Activated naive CD4-positive, alpha-beta T cell treated with Interleukin-2 at 50 U/mL for 16 hours (primary cell): ENCODE results near the gene UBE2QL1.

Source experiments
- DNase-seq: peaks from one replicate; pipeline ENCODE4 v3.0.0-alpha.2; 2020

Gene UBE2QL1

DNA sequence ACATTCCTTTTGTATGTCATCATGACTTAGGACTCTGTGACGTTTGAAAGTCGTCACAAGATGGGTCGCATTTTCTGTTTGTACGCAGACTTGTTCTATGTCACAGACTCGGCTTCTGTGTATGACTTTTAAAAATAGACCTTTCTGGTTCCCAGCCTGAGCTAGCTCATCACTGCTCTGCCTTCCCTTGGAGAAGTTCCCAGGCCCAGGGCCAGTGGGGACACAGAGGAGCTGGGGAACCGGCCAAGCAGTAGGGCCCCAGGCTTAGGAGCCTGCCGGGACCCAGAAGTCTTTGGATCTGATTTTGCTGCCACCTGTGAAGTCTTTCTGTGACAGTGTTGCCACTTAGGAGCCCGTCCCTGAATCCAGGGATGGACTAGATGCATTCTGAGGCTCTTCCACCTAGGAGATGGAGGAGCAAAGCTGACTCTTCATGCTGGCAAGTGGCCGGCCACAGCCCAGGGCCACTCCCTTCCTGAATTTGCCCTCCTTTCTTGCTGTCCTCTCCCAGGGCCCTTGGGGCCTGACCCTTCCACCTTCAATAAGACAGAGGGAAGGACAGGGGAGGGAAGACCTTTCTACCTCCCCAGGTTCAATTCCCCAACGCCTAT, 18.1 kb upstream of the UBE2QL1 start:
- DNase-seq, result no peak

DNA sequence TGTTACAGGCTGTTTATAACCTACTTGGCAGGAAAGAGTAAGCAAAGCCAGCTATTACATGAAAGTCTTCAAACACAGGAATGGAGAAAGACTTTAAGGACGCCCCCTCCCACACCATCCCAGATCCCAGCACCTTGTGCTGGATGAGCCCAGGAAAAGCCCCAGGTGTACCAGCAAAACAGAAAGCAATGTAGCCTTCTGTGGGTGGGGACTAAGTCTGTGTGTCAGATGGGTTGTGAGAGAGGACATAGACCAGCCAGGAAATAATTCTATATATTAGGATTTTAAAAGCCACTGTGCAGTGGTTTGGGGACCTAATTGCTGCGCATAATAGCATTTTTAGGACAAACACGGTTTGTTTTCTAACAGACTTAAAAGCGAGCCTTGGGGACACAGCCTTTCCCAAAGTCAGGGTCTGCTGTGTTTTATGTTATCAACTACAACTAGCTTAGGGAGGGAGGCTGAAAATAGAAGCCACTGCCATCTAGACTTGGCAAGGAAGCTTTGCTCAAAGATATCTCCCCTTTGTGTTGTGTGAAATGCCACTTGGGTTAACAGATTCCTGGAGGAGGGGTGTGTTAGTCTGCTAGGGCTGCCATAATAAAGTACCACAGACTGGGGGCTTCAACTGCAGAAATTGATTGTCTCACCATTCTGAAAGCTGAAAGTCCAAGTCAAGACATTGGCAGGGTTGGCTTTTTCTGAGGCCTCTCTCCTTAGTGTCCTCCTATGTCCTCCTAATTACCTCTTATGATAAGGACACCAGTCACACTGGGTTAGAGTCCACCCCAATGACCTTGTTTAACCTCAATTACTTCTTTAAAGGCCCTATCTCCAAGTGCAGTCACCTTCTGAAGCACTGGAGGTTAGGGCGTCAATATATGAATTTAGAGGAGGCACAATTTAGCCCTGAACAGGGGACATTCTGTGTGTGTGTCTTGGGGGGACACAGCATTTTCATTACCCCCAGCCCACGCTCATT, 17.2 kb upstream of the UBE2QL1 start:
- no peak for DNase-seq

DNA sequence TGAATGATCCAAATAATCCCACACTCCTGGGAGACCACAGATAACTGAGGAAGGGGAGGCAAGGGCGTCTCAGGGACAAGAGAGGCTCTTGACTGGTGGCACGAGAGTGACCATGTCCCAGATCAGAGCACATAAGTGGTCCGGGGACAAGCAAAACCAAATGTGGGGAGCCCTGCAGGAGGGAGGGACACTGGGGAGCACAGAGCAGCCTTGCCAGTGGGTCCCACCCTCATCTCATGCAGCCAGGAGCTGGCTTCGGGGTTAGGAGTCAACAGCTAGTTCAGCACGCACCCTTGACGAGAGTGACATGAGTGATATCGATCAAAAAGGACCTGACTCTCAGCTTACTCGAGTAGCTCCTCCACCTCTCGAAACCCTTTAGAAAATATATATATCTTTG, 16.5 kb upstream of the UBE2QL1 start:
- DNase-seq, result no peak

DNA sequence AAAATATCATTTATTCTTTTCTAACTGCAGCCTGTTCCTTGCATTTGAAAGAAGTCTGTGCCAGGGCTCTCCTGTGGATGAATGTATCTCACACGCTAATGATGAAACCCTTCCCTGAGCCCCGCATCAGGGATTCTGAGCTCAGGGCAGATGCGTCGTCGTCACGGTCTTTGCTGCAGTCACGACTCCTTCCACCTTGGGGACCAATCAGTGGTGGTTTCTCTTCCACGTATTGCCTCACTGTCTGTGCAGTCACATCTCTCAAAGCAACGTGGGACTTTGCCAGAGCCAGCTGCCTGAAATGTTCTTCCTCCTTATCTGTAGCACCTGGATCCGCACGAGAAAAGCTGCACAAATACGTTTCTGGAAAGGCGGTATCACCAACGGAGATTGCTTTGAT, 13.9 kb upstream of the UBE2QL1 start:
- DNase-seq, result no peak

DNA sequence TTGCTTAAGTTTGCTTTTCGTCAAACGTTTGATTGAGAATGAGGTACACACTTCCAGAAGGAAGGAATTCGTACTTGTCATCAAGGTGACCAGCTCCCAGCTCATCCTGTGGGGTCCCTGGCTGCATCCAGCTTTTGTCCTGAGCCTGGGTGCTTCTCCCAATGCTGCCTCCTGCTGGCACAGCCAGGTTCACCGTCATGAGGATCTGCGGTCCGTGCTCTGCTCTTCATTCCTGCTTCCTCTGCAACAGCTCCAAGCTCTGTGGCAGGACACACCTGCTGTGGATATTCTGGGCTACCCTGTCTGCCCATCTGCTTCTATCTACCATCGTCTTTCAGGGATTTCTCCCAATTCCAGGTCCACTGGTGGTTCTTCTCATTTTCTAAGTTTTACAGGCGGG, 13.3 kb upstream of the UBE2QL1 start:
- no peak for DNase-seq

DNA sequence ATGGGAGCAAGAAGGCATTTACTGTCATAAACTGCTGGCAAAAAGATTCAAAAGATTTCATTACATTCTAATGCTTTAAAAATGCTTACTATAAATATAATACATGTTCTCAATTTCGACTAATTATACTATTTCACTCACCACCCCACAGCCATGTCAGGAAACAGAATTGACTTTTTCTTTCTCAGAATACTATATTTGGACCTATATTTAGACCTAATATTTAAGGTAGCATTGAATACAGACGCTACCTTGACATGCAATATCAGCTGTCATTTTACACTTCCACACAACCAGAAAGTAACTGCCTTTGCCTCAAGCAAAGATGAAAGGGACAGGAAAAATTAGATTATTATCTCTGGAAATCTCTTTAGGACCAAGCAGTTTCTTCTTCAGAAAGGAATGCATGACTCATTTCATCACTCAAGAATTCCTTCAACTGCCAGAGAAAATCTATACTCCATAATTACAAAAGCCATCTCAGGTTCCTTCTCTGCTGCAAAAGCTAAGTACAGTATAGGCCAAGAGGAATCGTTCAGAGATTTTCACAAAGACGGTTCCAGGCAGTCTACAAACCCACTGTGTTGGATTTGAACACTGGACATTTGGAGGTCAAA, 11.8 kb upstream of the UBE2QL1 start:
- DNase-seq, result no peak

DNA sequence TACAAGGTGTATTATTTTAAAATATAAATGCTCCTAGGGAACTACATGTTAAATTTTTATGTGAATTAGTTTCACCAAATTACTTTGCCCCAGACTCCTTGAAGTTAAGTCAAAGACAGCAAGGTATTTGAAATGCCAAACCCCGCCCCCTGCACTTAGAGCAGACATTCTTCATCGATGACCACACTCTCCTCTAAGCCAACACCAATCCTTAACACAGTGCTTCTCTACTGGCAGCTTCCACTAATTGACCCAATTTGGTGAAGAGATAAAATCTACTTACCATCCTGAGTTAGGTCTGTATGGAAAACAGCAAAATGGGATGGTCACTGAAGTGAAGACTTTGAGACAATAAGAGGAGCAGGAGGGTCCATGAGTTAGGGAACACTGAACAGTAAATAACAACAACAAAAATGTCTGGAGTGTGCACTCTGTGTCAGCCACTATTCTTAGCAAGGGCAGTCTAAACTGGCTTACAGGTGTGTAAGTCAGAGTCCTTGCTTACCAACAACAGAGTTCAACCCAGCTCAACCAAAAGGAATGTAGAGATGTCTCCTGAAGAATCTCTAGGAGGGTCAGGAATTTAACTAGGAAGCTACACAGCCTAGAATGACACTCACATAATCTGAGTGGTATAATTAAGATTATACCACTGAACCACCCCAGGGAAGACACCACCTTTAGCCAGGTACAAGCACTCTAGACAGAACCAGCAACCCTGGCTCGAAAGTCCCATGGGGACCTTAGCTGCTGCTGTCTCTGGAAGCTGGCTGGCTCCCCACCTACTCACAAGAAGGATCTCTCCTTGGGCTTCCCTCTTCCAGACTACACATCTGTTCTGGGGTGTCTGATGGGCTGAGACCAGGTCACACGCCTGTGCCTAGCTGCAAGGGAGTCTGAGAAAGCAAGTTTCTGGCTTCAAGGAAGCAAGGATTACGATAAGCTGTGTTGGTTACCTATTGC, 8.8 kb upstream of the UBE2QL1 start:
- DNase-seq, result no peak

DNA sequence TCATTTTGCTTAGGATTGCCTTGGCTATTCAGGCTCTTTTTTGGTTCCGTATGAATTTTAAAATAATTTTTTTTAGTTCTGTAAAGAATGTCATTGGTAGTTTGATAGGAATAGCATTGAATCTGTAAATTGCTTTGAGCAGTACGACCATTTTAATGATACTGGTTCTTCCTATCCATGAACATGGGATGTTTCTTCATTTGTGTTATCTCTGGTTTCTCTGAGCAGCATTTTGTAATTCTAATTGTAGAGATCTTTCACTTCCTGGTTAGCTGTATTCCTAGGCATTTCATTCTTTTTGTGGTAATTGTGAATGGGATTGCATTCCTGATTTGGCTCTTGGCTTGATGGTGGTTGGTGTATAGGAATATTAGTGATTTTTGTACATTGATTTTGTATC, 6.3 kb upstream of the UBE2QL1 start:
- no peak for DNase-seq

DNA sequence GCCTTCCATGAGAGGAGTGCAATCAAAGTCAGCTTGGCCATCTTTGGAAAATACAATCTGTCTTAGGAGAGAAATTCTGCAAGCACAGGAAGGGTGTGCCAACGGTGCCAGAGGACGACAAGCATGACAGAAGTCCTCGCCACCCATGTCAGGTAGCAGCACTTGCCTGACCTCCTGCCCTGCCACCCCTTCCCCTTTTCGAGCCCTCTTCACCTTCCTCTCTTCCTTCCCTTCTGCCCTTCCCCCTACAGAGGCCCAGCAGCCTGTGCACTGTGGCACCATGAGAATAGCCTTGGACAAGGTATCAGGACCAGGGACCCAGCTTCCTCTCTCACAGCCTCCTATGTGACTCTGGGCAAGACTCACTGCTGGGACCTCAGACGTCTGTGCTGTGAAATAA, 5.3 kb upstream of the UBE2QL1 start:
- no peak for DNase-seq

DNA sequence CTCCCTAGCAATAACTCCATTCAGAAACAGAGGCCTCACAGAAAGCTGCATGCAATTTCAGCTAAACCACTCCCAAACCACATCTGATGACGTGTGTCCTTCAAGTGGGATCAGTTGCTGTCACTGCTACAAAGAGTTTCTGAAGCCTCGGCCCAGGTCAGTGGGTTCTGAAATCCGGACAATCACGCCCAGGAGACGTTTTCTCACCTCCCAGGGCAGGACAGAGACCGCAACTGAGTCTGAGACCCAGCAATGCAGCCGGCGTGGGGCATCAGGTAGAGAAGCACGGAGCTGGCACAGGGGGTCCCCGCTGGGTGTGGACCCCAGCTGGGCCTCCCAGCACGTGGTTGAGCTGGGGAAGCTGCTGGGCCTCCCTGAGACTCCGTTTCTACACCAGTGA, 2.6 kb upstream of the UBE2QL1 start:
- no peak for DNase-seq

DNA sequence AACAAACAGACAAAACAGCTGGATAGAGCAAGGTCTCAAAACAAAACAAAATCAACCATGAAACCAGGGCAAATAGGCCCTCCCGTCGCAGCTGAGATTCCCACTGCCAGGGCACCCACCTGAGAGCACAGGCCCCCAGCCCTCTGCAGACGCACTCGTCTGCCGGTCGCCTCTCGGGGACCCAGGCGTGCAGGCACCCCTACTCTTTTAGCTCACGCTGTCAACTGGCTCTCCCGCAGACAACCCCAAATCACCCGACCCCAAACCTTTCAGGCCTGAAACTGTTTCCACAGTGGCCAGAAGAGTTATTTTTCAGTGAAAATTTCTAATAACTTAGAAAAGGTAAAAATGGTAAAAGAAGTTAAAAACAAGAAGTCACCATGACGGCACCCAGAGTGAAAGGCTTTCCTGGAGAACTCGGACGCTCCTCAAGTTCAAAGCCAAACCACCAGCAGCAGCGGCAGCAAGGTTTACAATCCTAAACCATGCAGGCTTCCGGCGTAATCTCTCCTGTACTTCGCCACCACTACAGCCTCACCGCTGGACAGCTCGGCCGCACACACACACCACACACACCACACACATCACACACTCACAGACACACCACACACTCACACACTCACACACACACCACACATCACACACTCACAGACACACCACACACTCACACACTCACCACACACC, 1.9 kb upstream of the UBE2QL1 start:
- no peak for DNase-seq

DNA sequence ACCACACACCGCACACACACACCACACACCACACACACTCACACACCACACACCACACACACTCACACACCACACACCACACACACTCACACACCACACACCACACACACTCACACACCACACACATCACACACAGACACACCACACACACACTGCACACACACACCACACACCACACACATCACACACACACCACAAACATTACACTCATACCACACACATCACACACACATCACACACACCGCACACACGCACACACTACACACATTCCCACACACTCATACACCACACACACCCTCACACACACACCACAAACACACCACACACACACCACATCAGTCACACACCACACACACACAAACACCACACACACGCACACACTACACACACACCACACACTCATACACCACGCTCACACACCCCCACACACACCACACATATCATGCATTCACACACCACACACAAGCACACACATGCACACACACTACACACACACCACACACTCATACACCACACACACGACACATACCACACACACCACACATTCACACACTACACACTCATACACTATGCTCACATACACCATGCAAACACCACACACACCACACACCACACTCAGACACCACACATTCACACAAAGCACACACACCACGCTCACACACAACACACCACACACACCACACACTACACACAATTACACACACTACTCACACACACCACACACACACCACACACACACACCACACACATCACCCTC, 1.1 kb upstream of the UBE2QL1 start:
- DNase-seq, result no peak

DNA sequence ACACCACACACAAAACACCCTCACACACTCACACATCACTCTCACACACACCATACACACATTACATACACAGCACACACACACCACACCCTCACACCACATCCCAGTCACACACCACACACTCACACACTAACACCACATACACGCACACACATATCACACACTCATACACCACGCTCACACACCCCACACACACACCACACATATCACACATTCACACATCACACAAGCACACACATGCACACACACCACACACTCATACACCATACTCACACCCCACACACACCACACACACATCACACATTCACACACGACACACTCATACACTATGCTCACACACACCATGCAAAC, 543 bp upstream of the UBE2QL1 start:
- DNase-seq, result no peak

DNA sequence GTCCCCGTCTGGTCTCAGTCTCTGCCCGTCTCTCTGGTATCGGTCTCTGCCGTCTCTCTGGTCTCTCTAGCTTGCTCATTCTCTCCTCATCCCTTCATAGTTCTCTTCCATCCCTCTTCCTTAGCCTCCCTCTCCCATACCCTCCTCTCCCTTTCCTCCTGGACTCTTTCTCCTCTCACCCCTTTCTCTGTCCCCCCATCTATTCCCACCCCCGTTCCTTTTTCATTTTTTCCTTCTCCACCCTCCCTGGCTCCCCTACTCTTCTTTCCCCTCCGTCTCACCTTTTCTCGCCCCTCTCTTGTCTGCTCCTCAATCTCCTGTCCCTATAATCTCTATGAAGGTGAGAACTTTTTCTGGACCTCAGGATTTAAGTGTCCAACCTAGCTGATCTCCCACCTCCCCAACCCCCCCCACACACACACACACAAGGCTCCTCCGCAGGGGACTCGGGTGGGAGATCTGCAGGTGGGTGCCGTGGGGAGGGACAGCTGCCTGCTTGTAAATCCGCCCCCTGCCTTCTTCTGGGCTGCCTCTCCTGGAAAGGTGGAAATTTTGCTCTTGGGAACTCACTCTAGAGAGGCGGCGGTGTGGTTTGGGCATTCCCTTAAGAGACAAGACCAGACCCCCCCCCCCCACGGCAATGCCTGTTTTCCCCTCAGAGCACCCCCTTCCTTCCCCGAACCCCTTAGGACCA, 953 bp downstream of the UBE2QL1 start:
- DNase-seq, result no peak

DNA sequence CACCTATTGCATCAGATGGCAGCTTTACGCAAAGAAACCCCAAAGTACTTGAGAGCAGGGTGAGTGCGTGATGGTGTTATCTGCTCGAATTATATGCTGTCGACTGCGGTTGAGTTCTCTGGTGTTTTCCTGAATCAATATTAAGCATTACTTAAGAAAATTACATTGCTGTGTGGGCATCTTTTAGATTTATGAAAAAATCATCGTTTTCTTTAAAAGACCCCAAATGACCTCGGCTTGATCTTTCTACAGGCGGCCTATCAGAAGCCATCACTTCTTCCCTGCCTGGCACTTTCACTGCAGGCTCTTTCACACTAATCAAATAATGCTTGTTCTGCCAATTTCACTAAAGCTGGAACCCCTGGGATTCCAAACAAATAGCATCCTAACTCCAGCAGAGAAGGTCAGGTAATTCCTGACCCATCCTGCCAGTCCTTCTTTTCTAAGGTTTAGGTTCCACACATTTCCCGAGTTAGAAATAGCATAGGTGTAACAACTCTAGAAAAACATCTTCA, 1.7 kb downstream of the UBE2QL1 start:
- DNase-seq, result no peak

DNA sequence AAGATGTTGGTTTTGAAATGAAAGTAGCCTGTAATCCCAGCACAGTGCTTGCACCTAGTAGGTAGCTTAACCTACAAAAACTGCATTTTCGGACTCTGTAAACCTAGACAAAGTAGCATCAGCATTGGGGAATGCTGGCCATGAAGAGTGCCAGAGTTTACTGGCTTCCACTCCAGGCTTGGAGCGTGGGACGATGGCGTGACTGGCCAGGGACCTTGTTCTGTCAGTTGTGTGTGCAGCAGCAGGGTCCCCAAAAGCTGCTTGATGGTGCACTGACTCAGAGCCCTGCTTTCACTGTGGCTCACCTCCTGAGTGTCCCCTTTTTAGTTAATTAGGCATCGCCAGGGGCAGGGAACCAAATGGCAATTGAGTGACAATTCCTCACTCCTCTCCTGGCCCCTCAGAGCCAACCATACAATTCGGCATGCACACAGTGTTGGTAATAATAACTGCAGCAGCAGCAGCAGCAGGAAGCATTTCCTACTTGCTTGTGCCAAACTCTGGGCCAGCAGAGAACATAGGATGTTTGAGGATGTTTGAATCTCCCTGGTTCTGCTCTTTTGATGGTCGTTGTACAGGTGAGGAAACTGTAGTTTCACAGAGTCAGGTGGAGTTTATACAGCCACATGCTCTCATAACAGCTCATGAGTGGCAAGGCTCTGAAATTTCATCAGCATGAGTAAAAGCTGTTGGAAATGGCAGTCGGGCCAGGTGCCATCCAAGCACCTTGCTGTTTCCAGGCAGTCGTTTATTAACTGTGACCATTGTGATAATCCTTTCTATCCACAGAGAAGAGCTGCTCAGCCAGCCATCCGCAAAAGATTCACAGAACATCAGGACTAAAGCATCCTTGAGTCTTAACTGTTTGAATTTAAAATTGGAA, 4.2 kb downstream of the UBE2QL1 start:
- DNase-seq, result no peak

DNA sequence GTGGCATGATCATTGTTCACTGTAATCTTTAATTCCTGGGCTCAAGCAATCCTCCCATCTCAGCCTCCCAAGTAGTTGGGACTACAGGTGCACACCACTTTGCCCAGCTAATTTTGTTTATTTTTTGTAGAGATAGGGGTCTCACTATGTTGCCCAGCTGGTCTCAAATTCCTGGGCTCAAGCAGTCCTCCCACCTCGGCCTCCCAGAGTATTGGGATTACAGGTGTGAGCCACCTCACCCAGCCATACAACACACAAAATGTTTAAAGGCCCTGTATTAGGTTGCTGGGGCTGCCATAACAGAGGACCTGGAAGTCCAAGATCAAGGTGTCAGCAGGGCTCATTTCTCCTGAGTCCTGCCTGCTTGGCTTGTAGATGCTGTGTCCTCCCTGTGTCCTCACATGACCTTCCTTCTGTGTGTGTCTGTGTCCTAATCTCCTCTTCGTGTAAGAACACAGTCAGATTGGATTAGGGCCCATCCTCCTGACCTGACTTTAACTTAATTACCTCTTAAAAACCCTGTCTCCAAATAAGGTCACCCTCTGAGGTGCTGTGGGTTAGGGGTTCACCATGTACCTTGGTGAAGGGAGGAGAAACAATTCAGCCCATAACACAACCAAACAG, 5.4 kb downstream of the UBE2QL1 start:
- DNase-seq, result no peak

DNA sequence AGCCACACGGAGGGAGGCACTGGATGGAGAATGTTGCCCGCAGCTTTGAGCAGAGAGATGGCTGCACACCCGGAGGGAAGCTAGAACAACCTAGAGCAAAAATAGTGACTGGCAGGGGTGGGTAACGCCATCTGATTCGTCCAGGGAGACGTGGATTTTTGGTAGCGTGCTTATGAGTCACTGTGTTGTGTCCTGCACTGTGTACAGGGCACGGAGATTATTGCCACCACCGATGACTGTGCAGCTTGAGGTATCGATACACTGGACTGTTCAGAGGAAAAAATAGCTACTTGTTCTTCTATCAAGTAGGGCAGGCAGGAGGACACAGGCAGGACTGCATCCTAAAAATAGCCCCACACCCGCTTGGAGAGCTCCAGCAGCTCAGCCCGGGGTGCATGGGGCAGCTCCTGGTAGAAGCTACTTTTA, 6.0 kb downstream of the UBE2QL1 start:
- DNase-seq, result no peak

DNA sequence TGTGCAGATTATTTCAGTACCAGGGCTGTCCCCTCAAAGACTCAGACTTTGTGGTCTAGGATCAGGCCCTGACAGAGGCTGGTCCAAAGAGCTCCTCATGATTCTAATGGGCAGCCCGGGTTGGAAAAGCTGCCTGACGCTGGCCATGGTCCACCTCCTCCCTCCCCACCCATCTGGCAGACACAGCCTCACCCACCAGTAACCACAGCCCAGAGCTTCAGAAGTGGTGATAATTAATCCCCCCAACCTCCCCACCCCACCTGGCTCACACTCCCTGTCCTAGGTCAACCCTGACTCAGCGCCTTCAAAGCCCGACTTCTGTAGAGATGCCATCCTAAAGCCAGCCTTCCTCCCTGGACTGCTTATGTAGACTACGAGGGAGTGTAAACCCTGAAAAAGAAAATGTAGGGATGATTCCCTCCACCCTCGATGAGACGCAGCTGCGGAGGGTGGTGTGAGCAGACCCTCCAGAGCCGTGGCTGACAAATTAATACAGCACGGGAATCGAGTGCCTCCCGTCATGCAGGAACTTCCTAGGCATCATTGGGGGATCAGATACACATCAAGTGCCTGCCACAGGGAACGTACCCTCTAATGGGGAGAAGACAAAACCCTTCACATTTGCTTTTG, 7.0 kb downstream of the UBE2QL1 start:
- no peak for DNase-seq
